ENCODE measurements around the gene HTR3B.

HTR3B gene

GRCh38 chr11:113991718-113992458, 87.3 kb downstream of the HTR3B start:
- DNase-seq, result no peak

- no peak for DNase-seq
Observed at GRCh38 chr11:113992459-113993110, 88.0 kb downstream of the HTR3B start.

GRCh38 chr11:113994077-113994954, 89.7 kb downstream of the HTR3B start:
- DNase-seq, result peak; percentile 23 to 54 (median 51)
